ENCODE data around the gene ARHGEF16. TPM values are rescaled to one million over a fixed set of nuclear protein-coding genes. Genes with fewer than 3 reads are reported as not detected.

ARHGEF16 gene
- total RNA-seq, 1 donor from 2014 or later, result 4.1 TPM

DNA sequence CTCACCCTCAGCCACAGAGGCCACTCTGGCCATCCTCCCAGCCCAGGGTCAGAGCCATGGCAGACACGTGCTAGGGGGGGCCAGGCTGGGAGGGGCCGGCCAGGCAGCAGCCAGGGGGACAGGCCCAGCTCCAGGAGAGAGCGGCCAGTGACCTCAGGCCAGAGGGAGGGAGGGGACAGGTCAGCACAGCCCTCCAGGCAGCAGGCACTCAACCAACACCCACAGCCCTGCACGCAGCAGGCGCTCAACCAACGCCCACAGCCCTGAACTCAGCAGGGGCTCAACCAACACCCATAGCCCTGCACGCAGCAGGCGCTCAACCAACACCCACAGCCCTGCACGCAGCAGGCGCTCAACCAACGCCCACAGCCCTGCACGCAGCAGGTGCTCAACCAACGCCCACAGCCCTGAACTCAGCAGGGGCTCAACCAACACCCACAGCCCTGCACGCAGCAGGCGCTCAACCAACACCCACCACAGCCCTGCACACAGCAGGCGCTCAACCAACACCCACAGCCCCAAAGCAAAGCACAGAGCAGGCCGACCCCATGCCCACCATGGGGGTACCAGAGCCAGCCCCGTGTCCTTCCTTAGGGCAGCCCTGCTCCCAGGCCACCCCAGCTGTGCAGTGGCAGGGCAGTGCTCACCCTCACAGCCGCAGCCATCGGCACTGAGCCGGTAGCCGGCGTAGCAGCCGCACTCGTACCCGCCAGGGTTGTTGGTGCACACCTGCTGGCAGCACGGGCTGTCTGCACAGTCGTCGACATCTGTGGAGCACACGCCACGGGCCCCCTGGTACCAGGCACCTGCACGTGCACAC, 55.9 kb downstream of the ARHGEF16 start:
- Mint-ChIP-seq H3K9me3 (ENCODE audit: unreplicated experiment) (peaks cover 8% of the 10 kb centered on the region), H3K4me1 (ENCODE audit: low read depth, unreplicated experiment) (no peaks in the 10 kb centered on the region), H3K4me3 (ENCODE audit: unreplicated experiment) (no peak overlapping the region), H3K27me3 (ENCODE audit: low read depth, unreplicated experiment) (peaks cover 17% of the 10 kb centered on the region), H3K27ac (ENCODE audit: unreplicated experiment) (no peak overlapping the region), H3K36me3 (ENCODE audit: low read depth, unreplicated experiment) (peaks cover 9% of the 10 kb centered on the region)
- DNase-seq (ENCODE audit: low read depth) (no peak), FAIRE-seq (no peak)
- no peak overlapping the region for H3K4me3 ChIP-seq (ENCODE audit: insufficient read depth, low read depth, low read length)
- no peaks in the 10 kb centered on the region for H3K27me3 ChIP-seq (ENCODE audit: insufficient read depth, low read length)
- H4K20me1 ChIP-seq (ENCODE audit: insufficient read depth, low read length), result peaks cover 10% of the 10 kb centered on the region
- H3K9ac ChIP-seq (ENCODE audit: low read length), result no peak overlapping the region
- H2AFZ ChIP-seq (ENCODE audit: low read depth, low read length), result no peak overlapping the region
- no peak overlapping the region for H3K4me2 ChIP-seq (ENCODE audit: low read length)
- TF ChIP-seq, protein P1, sequence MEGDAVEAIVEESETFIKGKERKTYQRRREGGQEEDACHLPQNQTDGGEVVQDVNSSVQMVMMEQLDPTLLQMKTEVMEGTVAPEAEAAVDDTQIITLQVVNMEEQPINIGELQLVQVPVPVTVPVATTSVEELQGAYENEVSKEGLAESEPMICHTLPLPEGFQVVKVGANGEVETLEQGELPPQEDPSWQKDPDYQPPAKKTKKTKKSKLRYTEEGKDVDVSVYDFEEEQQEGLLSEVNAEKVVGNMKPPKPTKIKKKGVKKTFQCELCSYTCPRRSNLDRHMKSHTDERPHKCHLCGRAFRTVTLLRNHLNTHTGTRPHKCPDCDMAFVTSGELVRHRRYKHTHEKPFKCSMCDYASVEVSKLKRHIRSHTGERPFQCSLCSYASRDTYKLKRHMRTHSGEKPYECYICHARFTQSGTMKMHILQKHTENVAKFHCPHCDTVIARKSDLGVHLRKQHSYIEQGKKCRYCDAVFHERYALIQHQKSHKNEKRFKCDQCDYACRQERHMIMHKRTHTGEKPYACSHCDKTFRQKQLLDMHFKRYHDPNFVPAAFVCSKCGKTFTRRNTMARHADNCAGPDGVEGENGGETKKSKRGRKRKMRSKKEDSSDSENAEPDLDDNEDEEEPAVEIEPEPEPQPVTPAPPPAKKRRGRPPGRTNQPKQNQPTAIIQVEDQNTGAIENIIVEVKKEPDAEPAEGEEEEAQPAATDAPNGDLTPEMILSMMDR (IDR thresholded peaks at IDR 0.05; ENCODE audit: insufficient read depth, low read depth, low read length), result no peak
- no peak for TF ChIP-seq EZH2 (IDR thresholded peaks at IDR 0.05; ENCODE audit: insufficient read depth, low read length)
- H3K27ac ChIP-seq (ENCODE audit: low read depth, low read length), result no peak overlapping the region
- no peaks in the 10 kb centered on the region for H3K36me3 ChIP-seq (ENCODE audit: insufficient read depth, low read length)
- H3K9me3 ChIP-seq (ENCODE audit: insufficient read depth, low read depth, low read length), result no peaks in the 10 kb centered on the region
- no peaks in the 10 kb centered on the region for H3K4me1 ChIP-seq (ENCODE audit: insufficient read depth, low read length)
- H3K79me2 ChIP-seq (ENCODE audit: insufficient read depth, low read length), result no peaks in the 10 kb centered on the region

DNA sequence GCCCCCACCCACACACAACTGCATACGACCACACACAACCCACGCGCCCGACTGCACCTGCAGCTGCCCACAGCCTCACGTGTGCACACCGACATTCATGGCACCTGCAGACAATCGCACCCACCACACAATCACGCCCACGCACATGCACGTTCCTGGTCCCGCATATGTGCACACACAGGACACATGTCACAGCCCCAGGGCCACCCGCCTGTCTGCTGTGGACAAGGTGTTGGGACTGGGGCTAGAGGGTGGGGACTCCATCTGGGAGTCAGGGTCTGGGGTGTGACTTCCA, 56.4 kb downstream of the ARHGEF16 start:
- Histone ChIP-seq H2AFZ (ENCODE audit: low read depth, low read length) (no peak overlapping the region), H3K9ac (ENCODE audit: low read length) (no peak overlapping the region), H3K27ac (ENCODE audit: low read depth, low read length) (no peak overlapping the region), H3K27me3 (ENCODE audit: insufficient read depth, low read length) (no peaks in the 10 kb centered on the region), H4K20me1 (ENCODE audit: insufficient read depth, low read length) (peaks cover 16% of the 10 kb centered on the region), H3K4me2 (ENCODE audit: low read length) (no peak overlapping the region), H3K36me3 (ENCODE audit: insufficient read depth, low read length) (no peaks in the 10 kb centered on the region), H3K79me2 (ENCODE audit: insufficient read depth, low read length) (no peaks in the 10 kb centered on the region), H3K9me3 (ENCODE audit: insufficient read depth, low read depth, low read length) (no peaks in the 10 kb centered on the region), H3K4me1 (ENCODE audit: insufficient read depth, low read length) (peaks cover 2% of the 10 kb centered on the region), H3K4me3 (ENCODE audit: insufficient read depth, low read depth, low read length) (no peak overlapping the region)
- DNase-seq (ENCODE audit: low read depth), result no peak
- TF ChIP-seq, protein P1 (IDR thresholded peaks at IDR 0.05; ENCODE audit: insufficient read depth, low read depth, low read length), result no peak
- TF ChIP-seq EZH2 (IDR thresholded peaks at IDR 0.05; ENCODE audit: insufficient read depth, low read length), result no peak
- Mint-ChIP-seq H3K36me3 (ENCODE audit: low read depth, unreplicated experiment) (peaks cover 9% of the 10 kb centered on the region), H3K4me3 (ENCODE audit: unreplicated experiment) (no peak overlapping the region), H3K9me3 (ENCODE audit: unreplicated experiment) (peaks cover 8% of the 10 kb centered on the region), H3K27me3 (ENCODE audit: low read depth, unreplicated experiment) (peaks cover 17% of the 10 kb centered on the region), H3K27ac (ENCODE audit: unreplicated experiment) (no peak overlapping the region), H3K4me1 (ENCODE audit: low read depth, unreplicated experiment) (no peaks in the 10 kb centered on the region)
- FAIRE-seq, result no peak

DNA sequence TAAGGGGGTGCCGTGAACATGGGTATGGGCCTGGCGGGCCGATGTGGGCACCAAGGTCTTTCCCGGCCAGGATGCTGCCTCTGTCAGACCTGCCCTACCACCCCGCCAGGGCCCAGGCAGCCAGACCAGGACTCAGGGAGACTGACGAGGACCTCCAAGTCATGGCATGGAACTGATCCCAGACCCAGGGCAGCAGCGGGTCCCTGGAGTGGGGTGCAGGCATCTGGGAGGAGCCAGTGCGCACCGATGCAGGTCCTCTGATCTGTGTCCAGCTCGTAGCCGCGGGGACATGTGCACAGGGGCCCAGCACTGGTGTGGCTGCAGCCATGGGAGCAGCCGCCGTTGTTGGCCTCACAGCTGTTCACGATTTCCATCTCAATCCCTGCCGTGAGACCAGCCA, 56.8 kb downstream of the ARHGEF16 start:
- H3K4me1 Mint-ChIP-seq (ENCODE audit: low read depth, unreplicated experiment), result no peaks in the 10 kb centered on the region
- DNase-seq (ENCODE audit: low read depth), result no peak
- H3K9me3 Mint-ChIP-seq (ENCODE audit: unreplicated experiment), result peaks cover 8% of the 10 kb centered on the region
- H3K79me2 ChIP-seq (ENCODE audit: insufficient read depth, low read length), result no peaks in the 10 kb centered on the region
- H3K9me3 ChIP-seq (ENCODE audit: insufficient read depth, low read depth, low read length), result no peaks in the 10 kb centered on the region
- H3K4me3 ChIP-seq (ENCODE audit: insufficient read depth, low read depth, low read length), result no peak overlapping the region
- H3K4me3 Mint-ChIP-seq (ENCODE audit: unreplicated experiment), result no peak overlapping the region
- H4K20me1 ChIP-seq (ENCODE audit: insufficient read depth, low read length), result peaks cover 19% of the 10 kb centered on the region
- no peak overlapping the region for H3K4me2 ChIP-seq (ENCODE audit: low read length)
- H3K27me3 Mint-ChIP-seq (ENCODE audit: low read depth, unreplicated experiment), result peaks cover 17% of the 10 kb centered on the region
- no peaks in the 10 kb centered on the region for H3K27me3 ChIP-seq (ENCODE audit: insufficient read depth, low read length)
- H3K9ac ChIP-seq (ENCODE audit: low read length), result no peak overlapping the region
- FAIRE-seq, result no peak
- H3K36me3 Mint-ChIP-seq (ENCODE audit: low read depth, unreplicated experiment), result peaks cover 9% of the 10 kb centered on the region
- no peak for TF ChIP-seq EZH2 (IDR thresholded peaks at IDR 0.05; ENCODE audit: insufficient read depth, low read length)
- no peaks in the 10 kb centered on the region for H3K36me3 ChIP-seq (ENCODE audit: insufficient read depth, low read length)
- H3K27ac ChIP-seq (ENCODE audit: low read depth, low read length), result no peak overlapping the region
- no peak overlapping the region for H2AFZ ChIP-seq (ENCODE audit: low read depth, low read length)
- H3K27ac Mint-ChIP-seq (ENCODE audit: unreplicated experiment), result no peak overlapping the region
- H3K4me1 ChIP-seq (ENCODE audit: insufficient read depth, low read length), result peaks cover 6% of the 10 kb centered on the region
